ENCODE data around the gene HPS5. TPM values are rescaled to one million over a fixed set of nuclear protein-coding genes. Genes with fewer than 3 reads are reported as not detected.

HPS5 gene
- total and polyA plus RNA-seq, 2 of the 13 experiments (the other 11 are each of a cell fraction or from before 2014, with no cell fraction given), result 6.6 to 25.5 TPM

GRCh38 chr11:18271206-18271605, 50.7 kb downstream of the HPS5 start:
- WGBS (ENCODE audit: low lambda C conversion rate), result 25% methylated on average over 4 of the region's 4 CpGs
- no peaks in the 10 kb centered on the region for H3K27me3 ChIP-seq (ENCODE audit: control insufficient read depth in 1 of 2, insufficient read depth in 2 of 2, low read length in 2 of 2)
- no peaks in the 10 kb centered on the region for H3K9me3 ChIP-seq (ENCODE audit: low read length)
- no peaks in the 10 kb centered on the region for H3K79me2 ChIP-seq (ENCODE audit: insufficient read depth, low read length)
- H3K36me3 ChIP-seq (replicated peaks in 1 of 2; ENCODE audit: control insufficient read depth in 1 of 2, insufficient read depth in 2 of 2, low read length in 2 of 2), result no peaks in the 10 kb centered on the region
- in situ Hi-C loops (cut with HindIII; ENCODE audit: extremely low pct_ligation_motif_present, low pct_unique_long_range_greater_than_20kb), result no loop called here
- DNase-seq (ENCODE audit: low spot score) (no peak), ATAC-seq (no peak), FAIRE-seq (no peak)
- POLR2A ChIA-PET, result no interaction called here
- no peaks in the 10 kb centered on the region for H4K20me1 ChIP-seq (ENCODE audit: insufficient read depth, low read length)
- no TSS peak for BruUV-seq (replicated peaks)
- intact Hi-C loops (cut with micrococcal nuclease; ENCODE audit: unreplicated experiment), result no loop called here
- H3K4me2 ChIP-seq (ENCODE audit: low read depth, low read length), result no peak overlapping the region; the same call in 1 of the 2 replicates
- no peak for TF ChIP-seq ZSCAN31 (CRISPR knock-in tag; IDR thresholded peaks at IDR 0.05; ENCODE audit: low read depth)
- TF ChIP-seq ZNF468 (CRISPR knock-in tag; IDR thresholded peaks at IDR 0.05), result no peak
- TF ChIP-seq PTBP1 (IDR thresholded peaks at IDR 0.05; ENCODE audit: low read depth, low read length, poor library complexity, severe bottlenecking), result no peak
- 0 out of 2 replicates have a peak, but pooled peaks have one; percentile 29 for TF ChIP-seq ZNF12 (CRISPR knock-in tag; IDR thresholded peaks at IDR 0.05)
- no peak for TF ChIP-seq MIER2 (CRISPR knock-in tag; IDR thresholded peaks at IDR 0.05)
- peak; percentile 98 for TF ChIP-seq ZNF614 (CRISPR knock-in tag; IDR thresholded peaks at IDR 0.05; ENCODE audit: borderline replicate concordance)
- 0 out of 2 replicates have a peak, but pooled peaks have one; percentile 15 for TF ChIP-seq ARID5B (CRISPR knock-in tag; IDR thresholded peaks at IDR 0.05)
- TF ChIP-seq ZNF781 (CRISPR knock-in tag; IDR thresholded peaks at IDR 0.05; ENCODE audit: borderline replicate concordance, not compliant biosample characterization), result no peak
- TF ChIP-seq, protein P1, sequence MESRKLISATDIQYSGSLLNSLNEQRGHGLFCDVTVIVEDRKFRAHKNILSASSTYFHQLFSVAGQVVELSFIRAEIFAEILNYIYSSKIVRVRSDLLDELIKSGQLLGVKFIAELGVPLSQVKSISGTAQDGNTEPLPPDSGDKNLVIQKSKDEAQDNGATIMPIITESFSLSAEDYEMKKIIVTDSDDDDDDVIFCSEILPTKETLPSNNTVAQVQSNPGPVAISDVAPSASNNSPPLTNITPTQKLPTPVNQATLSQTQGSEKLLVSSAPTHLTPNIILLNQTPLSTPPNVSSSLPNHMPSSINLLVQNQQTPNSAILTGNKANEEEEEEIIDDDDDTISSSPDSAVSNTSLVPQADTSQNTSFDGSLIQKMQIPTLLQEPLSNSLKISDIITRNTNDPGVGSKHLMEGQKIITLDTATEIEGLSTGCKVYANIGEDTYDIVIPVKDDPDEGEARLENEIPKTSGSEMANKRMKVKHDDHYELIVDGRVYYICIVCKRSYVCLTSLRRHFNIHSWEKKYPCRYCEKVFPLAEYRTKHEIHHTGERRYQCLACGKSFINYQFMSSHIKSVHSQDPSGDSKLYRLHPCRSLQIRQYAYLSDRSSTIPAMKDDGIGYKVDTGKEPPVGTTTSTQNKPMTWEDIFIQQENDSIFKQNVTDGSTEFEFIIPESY (CRISPR knock-in tag; IDR thresholded peaks at IDR 0.05), result no peak
- H3K4me3 ChIP-seq (replicated peaks in 1 of 3; ENCODE audit: insufficient read depth in 1 of 3, low read depth in 2 of 3, low read length in 3 of 3), result no peak overlapping the region
- H2AFZ ChIP-seq (ENCODE audit: low read length), result no peak overlapping the region
- peaks cover 8% of the 10 kb centered on the region for H3K4me1 ChIP-seq (ENCODE audit: insufficient read depth, low read length)
- H3K9ac ChIP-seq (ENCODE audit: insufficient read depth, low read depth, low read length), result no peak overlapping the region
- CTCF ChIA-PET (ENCODE audit: low intra/inter-chr PET ratio, low total read pairs), result no interaction called here
- H3K27ac ChIP-seq (ENCODE audit: extremely low read length, insufficient read depth, low read length), result no peak overlapping the region
